ENCODE results near the gene LY6G5C.
"Not testable (repeated sequence)": the region's sequence is repeated elsewhere in the genome, so short reads cannot be mapped to it uniquely, and the experiment has no call there.

Gene LY6G5C

DNA sequence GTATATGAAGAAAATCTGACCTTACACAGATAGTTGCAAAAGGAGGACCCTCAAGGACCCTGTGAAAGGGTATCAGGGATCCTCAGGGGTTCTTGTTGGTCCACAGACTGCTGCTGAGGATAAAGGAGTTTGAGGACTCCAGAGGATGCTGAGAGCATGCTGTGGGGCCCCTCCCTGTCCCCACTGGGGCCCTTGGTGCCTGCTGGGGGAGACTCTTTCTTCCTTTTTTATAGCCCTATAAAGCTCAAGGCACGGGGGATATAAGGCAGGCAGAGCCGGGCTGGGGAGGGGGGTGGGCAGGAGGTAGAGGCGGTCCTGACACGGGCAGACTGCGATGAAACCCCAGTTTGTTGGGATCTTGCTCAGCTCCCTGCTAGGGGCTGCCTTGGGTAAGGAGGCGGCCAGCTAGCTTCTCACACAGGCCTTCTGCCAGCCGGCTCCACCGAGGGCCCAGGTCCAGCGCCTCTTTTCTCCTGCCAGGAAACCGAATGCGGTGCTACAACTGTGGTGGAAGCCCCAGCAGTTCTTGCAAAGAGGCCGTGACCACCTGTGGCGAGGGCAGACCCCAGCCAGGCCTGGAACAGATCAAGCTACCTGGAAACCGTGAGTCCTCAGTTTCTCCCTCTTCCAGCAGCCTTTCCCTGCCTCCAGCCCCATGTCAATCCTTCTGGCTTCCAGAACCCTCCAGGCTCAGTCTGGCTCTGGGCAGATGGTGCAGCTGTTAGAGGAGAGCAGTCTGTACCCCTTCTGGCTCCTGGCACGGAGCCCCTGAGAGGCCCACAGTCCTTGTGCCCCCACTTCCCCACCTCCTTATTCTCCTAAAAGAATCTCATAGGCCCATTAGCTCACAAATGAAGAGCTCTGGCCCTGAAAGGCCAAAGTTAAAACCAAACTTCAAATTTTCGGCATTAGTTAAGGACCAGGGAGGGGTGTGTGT lies 34.4 kb upstream of the LY6G5C start, which contains the start of gene LY6G6D:
Gene LY6G6D, plus strand, starts transcription at position 327 of the 937 bp plus-strand sequence. Its CDS starts 8 bp downstream, at position 335.
- DNase-seq (ENCODE audit: low read depth): no peak

DNA sequence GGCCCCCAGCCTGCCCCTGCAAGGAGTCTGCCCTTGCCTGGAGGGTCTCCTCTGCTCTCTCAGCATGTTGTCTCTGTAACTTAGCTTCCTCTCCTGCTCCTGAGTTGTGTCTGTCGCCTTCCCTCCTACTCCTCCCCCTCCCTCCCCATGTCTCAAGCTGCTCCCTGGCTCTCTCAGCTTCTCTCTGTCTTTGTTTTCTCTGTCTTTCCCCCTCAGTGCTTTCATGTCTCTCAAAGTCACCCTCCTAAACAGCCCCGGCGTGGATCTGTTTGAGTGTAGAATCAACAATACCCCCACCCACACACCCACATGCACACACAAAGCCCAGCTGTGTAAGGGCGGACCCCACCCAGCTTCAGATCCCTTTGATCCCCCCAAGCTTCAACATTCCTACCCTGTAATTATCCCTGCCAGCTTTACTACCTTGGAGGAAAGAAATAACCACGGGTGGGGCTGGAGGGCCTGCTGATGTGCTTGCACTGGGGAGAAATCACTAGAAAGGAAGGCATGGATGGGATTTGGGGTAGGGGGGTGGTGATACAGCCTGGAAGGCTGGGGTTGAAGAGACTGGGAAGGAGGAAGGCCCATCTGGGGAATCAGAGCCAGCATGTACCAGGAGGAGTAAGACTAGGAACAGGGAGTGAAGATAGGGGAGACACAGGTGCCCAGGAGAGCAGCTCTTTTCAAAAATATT lies 33.3 kb upstream of the LY6G5C start:
- no peak for DNase-seq (ENCODE audit: low read depth)

DNA sequence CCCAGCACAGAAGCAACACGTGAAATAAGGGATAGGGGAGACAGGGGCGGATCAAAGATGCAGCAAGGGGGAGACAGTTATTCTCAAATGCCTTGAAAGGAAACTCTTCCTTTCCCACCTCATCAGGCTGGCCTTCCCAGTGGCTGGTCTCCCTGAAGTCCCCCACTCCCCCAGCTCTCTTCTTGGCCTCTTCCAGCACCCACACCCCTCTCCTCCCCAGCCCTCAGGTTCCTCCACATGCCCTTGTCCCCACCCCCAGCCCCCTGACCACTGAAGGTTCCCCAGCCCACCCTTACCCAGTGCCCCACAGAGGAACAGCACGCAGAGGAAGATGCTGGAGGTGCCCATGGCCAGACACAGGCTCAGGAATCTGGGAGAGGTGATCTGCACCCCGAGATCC lies 32.6 kb upstream of the LY6G5C start:
- no peak for DNase-seq (ENCODE audit: low read depth)

DNA sequence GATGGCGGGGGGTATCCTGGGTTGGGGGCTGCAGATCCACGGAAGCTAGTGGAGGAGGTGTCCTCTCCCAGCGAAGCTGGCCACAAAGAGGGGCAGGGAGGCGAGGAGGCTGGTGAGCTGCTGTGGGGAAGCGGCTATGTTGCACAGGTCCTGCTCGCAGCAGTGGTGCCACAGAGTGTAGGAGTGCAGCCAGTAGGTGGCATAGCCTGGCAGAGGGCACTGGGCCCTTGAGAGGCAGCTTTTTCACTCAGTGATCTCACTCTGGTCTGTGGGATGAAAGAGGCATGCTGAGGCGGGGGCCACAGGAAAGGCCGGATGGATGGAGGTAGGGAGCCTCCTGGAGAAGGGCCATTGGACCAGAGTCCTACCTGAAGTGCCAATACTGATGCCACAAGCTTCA lies 31.4 kb upstream of the LY6G5C start:
- no peak for DNase-seq (ENCODE audit: low read depth)

DNA sequence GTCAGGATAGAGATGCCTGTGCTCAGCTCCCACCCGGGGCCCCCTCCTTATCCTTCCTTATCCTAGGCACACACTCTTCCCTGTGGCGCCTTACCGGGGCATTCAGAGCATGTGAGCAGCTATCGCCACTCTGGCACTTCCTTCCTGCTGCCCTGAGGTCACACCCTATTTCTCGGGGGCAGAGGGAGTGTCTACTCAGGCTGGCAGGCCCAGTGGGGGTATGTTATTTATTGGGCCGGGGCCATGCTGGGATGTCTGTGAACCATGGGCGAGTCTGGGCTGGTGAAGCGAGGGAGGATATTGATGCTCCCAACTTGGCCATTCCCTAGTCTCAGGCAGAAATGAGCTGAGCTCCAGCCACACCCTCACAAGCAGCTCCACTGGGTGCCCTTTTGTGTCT lies 30.4 kb upstream of the LY6G5C start:
- no peak for DNase-seq (ENCODE audit: low read depth)

DNA sequence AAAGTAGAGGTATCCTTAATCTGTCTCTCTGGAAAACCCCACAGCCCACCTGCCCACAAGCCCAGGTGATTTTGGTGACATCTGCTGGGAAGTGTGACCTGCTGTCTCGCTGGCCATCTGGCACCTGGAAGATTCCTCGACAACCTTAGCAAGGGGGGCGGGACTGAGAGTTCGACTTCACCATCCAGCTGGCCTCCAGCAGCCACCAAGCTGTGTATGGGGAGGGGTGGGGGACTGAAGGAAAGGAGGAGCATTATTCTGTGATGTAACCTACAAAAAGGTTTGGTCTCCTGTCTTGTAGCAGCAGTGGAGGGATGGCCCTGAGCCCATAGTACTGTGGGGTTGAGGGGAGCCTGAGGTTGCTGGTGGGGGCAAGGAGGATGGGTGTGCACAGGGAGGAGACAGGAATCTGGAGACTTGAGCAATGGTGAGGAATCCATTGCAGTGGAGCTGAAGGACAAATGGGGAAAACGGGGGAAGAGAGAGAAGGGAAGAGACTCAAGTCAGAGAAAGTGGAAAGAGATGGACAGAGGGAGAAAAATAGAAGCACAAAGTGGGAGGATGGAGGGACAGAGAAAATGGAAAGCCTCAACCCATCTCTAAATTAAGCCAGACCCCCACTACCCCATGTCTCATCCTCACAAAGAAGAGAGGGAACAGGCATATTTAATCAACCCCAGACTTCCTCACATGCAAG lies 29.8 kb upstream of the LY6G5C start:
- DNase-seq (ENCODE audit: low read depth): no peak

DNA sequence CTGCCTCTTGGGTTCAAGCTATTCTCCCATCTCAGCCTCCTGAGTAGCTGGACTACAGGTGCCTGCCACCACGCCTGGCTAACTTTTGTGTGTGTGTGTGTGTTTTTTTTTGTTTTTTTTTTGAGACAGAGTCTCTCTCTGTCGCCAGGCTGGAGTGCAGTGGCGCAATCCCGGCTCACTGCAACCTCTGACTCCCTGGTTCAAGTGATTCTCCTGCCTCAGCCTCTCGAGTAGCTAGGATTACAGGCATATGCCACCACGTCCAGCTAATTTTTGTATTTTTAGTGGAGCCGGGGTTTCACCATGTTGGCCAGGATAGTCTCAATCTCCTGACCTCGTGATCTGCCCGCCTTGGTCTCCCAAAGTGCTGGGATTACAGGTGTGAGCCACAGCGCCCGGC lies 28.3 kb upstream of the LY6G5C start:
- not testable (repeated sequence) for DNase-seq (ENCODE audit: low read depth)

DNA sequence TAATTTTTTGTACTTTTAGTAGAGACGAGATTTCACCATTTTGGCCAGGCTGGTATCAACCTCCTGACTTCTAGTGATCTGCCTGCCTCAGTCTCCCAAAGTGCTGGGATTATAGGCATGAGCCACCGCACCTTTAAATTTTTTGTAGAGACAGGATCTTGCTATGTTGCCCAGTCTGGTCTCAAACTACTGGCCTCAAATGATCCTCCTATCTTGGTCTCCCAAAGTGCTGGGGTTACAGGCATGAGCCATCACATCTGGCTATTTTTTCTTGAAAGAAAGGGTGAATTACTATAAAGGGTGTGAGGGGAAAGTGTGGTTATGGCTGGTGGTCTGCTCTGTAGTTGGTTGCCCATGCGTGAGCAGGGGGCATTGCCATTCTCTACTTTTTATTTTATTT lies 27.4 kb upstream of the LY6G5C start:
- no peak for DNase-seq (ENCODE audit: low read depth)

DNA sequence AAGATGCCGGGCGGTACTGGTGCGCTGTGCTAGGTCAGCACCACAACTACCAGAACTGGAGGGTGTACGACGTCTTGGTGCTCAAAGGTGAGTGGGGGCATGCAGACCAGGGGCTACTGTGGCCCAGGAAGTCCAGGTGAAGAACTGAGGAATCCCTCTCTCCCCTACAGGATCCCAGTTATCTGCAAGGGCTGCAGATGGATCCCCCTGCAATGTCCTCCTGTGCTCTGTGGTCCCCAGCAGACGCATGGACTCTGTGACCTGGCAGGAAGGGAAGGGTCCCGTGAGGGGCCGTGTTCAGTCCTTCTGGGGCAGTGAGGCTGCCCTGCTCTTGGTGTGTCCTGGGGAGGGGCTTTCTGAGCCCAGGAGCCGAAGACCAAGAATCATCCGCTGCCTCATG lies 26.8 kb upstream of the LY6G5C start:
- DNase-seq (ENCODE audit: low read depth): no peak

DNA sequence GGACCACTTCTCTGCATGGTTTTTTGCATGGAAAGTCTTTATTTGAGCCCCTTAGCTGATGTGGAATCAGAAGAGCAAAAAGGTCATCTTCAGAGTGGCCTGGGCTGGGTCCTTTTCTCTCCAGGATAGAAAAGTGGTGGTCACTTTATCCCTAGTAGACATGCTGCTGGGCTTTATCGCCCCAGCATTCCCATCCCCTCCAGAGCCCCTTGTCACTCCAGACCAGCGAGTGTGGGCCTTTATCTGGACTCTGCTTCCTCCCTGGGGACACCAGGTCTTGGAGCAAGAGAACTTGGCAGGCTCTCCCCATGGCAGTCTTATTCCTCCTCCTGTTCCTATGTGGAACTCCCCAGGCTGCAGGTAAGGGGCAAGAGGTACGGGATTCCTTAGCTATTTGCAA lies 25.7 kb upstream of the LY6G5C start, which contains the start of gene LY6G6F:
Gene LY6G6F, plus strand, starts transcription at position 268 of the 400 bp plus-strand sequence. Its CDS starts 41 bp downstream, at position 309.
- DNase-seq (ENCODE audit: low read depth): no peak

DNA sequence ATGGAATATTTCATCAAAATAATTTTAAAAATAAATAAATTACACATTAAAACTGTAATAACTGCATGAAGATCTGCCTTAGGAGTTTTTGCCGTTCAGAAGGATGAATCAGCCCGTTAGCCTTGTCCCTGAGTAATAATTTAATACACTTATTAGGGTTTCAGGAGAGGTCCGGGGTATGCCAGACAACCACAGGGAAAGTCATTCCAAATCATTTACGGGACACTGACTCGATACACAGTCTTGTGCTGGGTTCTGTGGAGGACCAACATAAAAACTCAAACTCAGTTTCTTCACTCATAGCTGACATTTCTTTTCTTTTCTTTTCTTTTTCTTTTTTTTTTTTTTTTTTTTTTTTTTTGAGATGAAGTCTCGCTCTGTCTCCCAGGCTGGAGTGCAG lies 25.1 kb upstream of the LY6G5C start:
- DNase-seq (ENCODE audit: low read depth): no peak

DNA sequence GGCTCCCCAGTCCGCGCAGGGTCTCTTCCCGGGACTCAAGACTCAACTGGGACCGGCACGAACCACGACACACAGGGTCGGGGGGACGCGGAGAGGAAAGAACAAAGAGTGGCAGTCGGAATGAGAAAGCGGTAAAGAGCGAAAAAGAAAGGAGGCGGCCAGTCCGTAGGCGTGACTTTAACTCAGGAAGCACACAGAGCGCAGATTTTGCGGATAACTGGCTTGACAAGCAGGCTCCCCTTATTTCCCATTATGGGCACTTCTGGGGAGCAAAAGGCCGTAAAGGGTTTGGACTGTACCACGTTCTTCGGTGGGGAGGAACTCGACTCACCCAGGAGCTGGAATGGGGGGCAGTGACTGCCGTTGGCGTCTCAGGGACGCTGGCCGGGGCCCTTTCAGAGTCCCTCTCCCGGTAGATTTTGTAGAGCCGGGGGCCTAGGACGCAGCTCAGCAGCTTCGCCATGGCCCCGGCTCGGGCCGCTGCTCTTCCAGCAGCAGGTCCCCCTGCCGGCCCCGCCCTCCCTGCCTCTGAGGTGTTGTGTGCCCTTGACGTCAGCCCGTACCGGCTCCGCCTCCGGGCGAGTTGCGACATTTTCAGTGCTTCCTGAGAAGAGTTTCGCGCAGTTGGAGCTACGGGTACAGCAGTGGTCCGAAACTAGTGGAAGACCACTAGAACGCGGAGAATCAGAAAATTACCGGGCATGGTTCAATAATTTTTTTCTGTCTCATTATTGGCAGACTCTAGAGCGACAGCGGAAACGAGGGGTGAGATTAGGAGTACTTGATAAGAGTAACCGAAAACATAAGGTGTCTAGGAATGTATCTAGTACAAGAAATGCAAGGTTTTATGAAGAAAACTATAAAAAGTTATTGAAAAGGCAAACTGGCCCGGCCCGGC lies 22.2 kb upstream of the LY6G5C start, which contains the start of gene ABHD16A:
Gene ABHD16A, minus strand, starts transcription at position 506 of the 898 bp plus-strand sequence. Its CDS starts 43 bp downstream, at position 463.
- peak; percentile 98 for DNase-seq (ENCODE audit: low read depth)

DNA sequence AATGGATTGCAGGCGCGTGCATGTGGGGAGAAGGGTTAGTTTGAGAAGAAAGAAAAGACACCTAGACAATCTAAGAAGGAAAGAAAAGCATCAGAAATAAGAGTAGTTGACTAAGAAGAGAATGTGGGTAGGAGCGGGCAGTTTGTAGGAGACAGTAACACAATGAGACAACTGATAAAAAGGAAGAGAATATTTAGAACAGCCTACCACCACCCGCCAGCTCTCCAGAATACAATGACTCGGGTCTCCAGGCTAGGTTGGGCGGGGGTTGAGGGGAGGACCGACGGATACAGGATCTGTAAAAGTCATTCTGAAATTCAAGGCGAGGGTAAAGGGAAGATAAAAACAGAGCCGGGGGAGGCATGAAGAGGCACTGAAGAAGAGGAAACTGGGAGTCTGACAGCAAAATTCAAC lies 21.5 kb upstream of the LY6G5C start:
- peak; percentile 31 for DNase-seq (ENCODE audit: low read depth)

DNA sequence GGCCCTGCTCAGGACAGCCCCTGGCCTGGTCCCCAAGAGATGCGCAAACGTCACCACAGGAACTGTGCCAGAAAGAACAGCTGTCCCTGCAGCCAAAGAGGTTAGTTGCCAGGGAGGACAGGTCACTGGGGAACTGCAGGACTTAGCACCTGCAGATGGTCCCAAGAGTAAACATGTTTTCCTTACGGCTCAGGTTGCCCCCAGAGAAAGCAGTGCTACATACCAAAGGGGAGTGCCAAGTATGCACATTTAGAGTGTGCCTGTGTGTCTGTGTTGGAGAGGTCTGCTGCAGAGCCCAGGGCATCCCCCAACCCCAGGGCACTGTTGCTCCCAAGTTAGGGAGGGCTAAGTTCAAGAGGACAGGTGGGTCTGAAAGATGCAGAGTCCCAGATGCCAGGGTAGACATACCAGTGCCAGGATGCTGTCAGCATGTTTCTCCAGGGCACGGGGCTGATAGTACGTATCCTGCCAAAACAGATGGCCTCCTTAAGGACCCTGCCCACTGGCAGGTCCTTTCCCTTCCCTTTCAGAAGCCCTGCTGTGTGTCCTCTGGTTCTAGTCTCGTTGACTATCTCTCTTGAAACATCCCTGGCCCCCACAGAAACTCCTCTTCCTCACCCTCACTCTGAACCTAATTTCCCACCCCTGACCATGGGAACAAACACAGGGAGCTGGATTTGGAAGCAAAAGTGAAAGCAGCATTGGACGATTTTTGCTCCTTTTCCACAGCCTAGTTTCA lies 21.0 kb upstream of the LY6G5C start:
- no peak for DNase-seq (ENCODE audit: low read depth)

DNA sequence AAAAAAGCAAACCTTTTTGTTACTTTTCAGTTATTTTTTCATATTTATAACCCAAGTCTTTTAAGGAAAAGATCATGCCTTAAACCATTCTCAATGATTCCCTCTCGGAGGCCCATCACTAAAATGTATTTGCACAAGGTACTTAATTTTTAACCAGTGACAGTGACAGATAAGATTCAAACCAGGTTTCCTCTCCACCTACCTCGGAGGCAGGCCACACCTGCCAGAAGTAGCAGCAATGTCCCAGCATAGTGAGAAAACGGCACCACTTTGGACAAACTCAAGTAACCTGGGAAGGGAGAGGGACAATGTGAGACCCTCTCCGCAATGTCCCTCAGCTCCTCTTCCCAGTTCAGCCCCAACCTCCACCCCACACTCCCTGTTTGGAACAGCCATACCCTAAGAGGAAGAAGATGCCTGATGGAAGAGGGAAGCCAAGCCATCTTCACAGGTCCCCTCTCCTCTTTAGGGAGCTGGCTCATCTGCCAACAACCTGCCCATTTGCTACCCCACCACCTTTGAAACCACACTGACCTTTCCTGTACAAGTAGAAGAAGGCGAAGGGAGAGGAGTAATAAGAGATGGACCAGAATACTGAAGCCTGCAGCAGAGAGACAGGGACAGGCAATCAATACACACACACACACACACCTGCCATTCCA lies 20.0 kb upstream of the LY6G5C start:
- DNase-seq (ENCODE audit: low read depth): no peak

DNA sequence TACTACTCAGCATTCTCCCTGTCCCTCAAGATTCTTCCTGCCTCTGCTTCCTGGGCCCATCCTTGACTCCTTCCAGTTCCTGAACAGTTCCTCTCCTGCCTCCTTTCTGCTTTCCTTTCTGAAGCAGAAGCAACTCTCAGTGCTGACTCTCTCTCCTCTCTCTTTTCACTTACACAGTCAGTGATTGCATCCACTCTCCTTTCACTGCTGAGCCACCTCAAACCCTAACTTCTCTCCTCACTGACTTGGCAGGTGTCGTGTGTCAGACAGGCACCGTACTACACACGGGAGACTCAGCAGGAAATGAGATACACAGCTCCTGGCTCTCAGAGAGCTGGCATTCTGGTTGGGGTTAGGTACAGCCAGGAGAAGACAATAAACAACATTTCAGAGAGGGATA lies 16.7 kb upstream of the LY6G5C start:
- no peak for DNase-seq (ENCODE audit: low read depth)

DNA sequence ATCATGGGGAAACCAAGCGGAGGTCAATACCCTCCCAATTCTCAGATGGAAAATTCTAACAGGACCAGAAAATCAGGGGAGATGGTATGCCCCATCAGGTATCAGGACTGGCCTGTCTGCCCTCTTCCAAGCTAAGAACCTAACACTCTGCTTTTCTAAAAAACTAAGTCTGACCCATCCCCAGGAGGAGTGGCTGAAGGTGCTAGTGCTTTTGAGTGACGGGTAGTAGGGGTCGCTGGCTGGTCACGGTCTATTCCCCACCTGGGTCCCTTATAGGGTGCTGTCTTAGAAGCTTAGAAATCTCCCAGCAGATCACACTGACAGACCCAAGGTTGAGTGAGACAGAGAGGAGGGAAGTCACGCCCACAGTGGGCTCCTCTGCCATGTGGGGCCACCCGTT lies 12.7 kb upstream of the LY6G5C start:
- DNase-seq (ENCODE audit: low read depth): no peak

DNA sequence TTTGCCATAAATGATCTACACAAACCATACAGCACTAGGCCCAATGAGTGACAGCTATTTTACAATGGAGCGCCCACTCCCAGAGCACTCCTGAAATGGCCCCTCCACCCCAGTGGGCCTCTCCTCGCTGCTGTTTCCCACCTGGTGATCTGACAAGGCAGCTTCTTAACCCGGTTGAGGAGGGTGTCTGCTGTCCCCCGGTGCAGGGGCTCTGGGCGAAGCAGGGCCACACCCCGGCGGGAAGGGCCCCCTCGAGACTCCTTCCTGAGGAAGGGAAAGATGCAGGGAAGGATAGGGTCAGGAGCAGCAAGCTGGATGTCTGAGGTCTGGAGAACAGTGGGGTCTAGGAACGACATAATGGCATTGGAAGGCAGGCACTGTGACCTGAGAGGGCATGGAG lies 12.0 kb upstream of the LY6G5C start:
- DNase-seq (ENCODE audit: low read depth): no peak

DNA sequence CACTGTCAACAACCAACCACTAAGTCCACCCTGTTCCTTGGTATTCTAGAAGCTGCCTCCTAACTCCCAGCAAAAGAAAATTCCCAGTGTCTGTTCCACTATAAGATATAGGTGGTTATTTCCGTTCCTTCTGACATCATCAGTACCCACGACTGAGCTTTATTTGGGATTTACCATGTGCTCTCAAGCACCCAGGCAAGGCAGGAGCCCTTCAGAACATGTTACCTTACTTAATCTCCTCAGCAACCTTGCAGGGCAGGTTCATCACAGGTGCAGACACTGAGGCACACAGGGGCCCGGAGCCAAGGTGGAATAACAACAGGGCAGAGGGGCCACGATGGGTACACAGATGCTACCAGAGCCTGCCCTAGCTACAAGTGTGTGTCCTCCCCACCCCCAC lies 11.5 kb upstream of the LY6G5C start:
- DNase-seq (ENCODE audit: low read depth): no peak

DNA sequence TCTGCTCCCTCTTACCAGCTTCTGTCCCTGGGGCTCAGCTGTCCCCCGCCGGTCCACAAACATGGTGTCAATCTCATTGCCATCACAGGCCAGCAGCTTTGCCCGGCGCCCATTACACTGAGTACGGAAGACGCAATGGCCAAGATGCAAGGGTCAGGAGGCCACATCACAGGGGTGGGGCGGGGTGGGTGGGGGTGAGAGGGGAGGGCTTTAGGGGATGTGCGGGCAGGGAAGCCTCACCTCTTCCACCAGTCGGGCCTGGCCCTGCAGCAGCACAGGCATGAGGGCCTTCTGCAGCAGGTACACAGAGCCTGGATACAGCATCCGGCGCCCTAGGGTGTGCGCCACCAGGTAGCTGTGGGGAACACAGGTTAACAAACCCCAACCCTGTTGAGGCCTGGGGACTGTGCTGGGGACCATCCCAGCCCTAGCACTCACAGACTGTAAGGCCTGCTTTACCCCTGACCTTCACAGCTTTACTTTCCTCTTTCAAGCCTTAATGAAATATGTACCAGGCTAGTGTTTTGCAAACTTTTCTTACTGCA lies 10.8 kb upstream of the LY6G5C start:
- DNase-seq (ENCODE audit: low read depth): no peak
